Sigmoid colon (tissue), 7 donors: ENCODE measurements around the gene ELMO1. TPM values are rescaled to one million over a fixed set of nuclear protein-coding genes. Genes with fewer than 3 reads are reported as not detected.

Experiments
- DNase-seq: peaks from one replicate; pipeline ENCODE4 v3.0.0-alpha.2; 2019
- H3K27ac ChIP-seq, 4 donors: fragments of 200-600 bp; sonication (generic); one replicate each; pipeline ENCODE4 v1.5.1; 2016 to 2019; ENCODE audit warnings: mild to moderate bottlenecking in 1 of 4
- H3K27me3 ChIP-seq, 3 donors: fragments of 200-600 bp; sonication (generic); one replicate each; pipeline ENCODE4 v1.5.1; 2019; ENCODE audit warnings: mild to moderate bottlenecking in 1 of 3
- H3K36me3 ChIP-seq, 4 donors: fragments of 200-600 bp; sonication (generic); one replicate each; pipeline ENCODE4 v1.5.1; 2016 to 2019
- H3K4me1 ChIP-seq, 4 donors: fragments of 200-600 bp; sonication (generic); one replicate each; pipeline ENCODE4 v1.5.1; 2017 to 2019
- H3K4me3 ChIP-seq, 4 donors: fragments of 200-600 bp; sonication (generic); one replicate each; pipeline ENCODE4 v1.5.1; 2017 to 2019; ENCODE audit warnings: mild to moderate bottlenecking in 2 of 4, moderate library complexity in 1 of 4
- H3K9me3 ChIP-seq, 4 donors: fragments of 200-600 bp in 3 of 4; sonication (generic) in 3 of 4; one replicate each; pipeline versions ENCODE4 v1.5.1 to v1.6.1; 2013 to 2019
- CTCF ChIP-seq, 4 experiments: fragments of 450-650 bp in 3 of 4; fragments of 200-600 bp in 1 of 4; IDR thresholded peaks; one replicate each; pipeline ENCODE4 v1.5.1; 2016 to 2019; ENCODE audit warnings: antibody characterized with exemption in 4 of 4, mild to moderate bottlenecking in 3 of 4, moderate library complexity in 2 of 4
- EP300 ChIP-seq, 4 donors: sonication (generic); formaldehyde crosslinking; IDR thresholded peaks; one replicate each; pipeline ENCODE4 v1.6.1; 2017; ENCODE audit warnings: antibody characterized with exemption in 4 of 4
- POLR2A ChIP-seq, 2 donors: fragments of 450-650 bp; IDR thresholded peaks; one replicate each; pipeline ENCODE4 v1.6.1; 2016; ENCODE audit warnings: antibody characterized with exemption in 2 of 2, mild to moderate bottlenecking in 2 of 2, moderate library complexity in 2 of 2
- POLR2AphosphoS5 ChIP-seq, 4 donors: sonication (generic); formaldehyde crosslinking; IDR thresholded peaks; one replicate each; pipeline ENCODE4 v1.6.1; 2017; ENCODE audit warnings: antibody characterized with exemption in 4 of 4
- WGBS, 2 donors: extraction: QIAGEN DNeasy Blood & Tissue Kit; methylation state at CpG; one replicate each; pipeline ENCODE4 v1.1.7; 2013; 5-methylcytosine and 5-hydroxymethylcytosine counted together
- intact Hi-C: fragments of 100-400 bp; cut with DNase I; formaldehyde crosslinking; loops from one replicate; pipeline ENCODE4 v1.15.1; 2023
- polyA plus RNA-seq, 3 donors: library from polyadenylated mRNA; stranded (reverse); fragments of 200-250 nt; gene quantifications; one replicate each; pipeline ENCODE4 v1.2.3, GENCODE V29; 2013
- total RNA-seq, 4 donors: library from RNA; depleted of rRNA; stranded (reverse); fragments of >200 nt; gene quantifications; one replicate each; pipeline ENCODE4 v1.1.0, GENCODE V29; 2016
- donor health status: healthy with polysubstance abuse.
- donor health status: Bipolar disorder and iron deficiency.
- donor health status: healthy.

The ELMO1 gene
- total and polyA plus RNA-seq, 7 donors = 2.3 to 63.1 (median 33.9) TPM

- Histone ChIP-seq H3K27ac (peak overlapping the region in 3 of 4 donors; percentile 19 to 56 (median 39)), H3K36me3 (no peaks in the 10 kb centered on the region), H3K9me3 (no peaks in the 10 kb centered on the region), H3K4me3 (no peak overlapping the region), H3K27me3 (peaks cover 0 to 19% (median 0%) of the 10 kb centered on the region in 3 donors), H3K4me1 (no peaks in the 10 kb centered on the region)
- TF ChIP-seq EP300 (IDR thresholded peaks at IDR 0.05) (no peak), POLR2A (IDR thresholded peaks at IDR 0.05) (no peak), CTCF (IDR thresholded peaks at IDR 0.05) (no peak), POLR2AphosphoS5 (IDR thresholded peaks at IDR 0.05) (no peak)
- no peak for DNase-seq
- WGBS, 2 donors = 68 to 70% methylated on average over 3 of the region's 3 CpGs
- intact Hi-C loops = loop anchor here (10.0 kb wide), 1 partner anchor 157 kb away; no protein-coding TSS in a partner anchor
Observed at GRCh38 chr7:37441816-37442215, 6.8 kb downstream of the ELMO1 start.

GRCh38 chr7:37441386-37441760, 7.3 kb downstream of the ELMO1 start:
- H3K4me1 ChIP-seq = no peaks in the 10 kb centered on the region
- peaks cover 0 to 14% (median 0%) of the 10 kb centered on the region in 3 donors for H3K27me3 ChIP-seq
- 58 to 64% methylated on average over 3 of the region's 3 CpGs for WGBS, 2 donors
- intact Hi-C loops = loop anchor here (10.0 kb wide), 1 partner anchor 157 kb away; no protein-coding TSS in a partner anchor
- TF ChIP-seq POLR2A (IDR thresholded peaks at IDR 0.05) (no peak), EP300 (IDR thresholded peaks at IDR 0.05) (no peak), POLR2AphosphoS5 (IDR thresholded peaks at IDR 0.05) (no peak), CTCF (IDR thresholded peaks at IDR 0.05) (no peak)
- H3K27ac ChIP-seq = peak overlapping the region in 3 of 4 donors; percentile 19 to 56 (median 39)
- no peaks in the 10 kb centered on the region for H3K36me3 ChIP-seq
- DNase-seq = no peak
- H3K9me3 ChIP-seq = no peaks in the 10 kb centered on the region
- no peak overlapping the region for H3K4me3 ChIP-seq

- H3K27me3 ChIP-seq = peaks cover 0 to 9% (median 0%) of the 10 kb centered on the region in 3 donors
Observed at GRCh38 chr7:37440738-37441385, 7.8 kb downstream of the ELMO1 start.

GRCh38 chr7:37439653-37440026, 9.0 kb downstream of the ELMO1 start:
- WGBS, 2 donors = 61 to 73% methylated on average over 1 of the region's 1 CpG
- no peak for DNase-seq
- Histone ChIP-seq H3K36me3 (no peaks in the 10 kb centered on the region), H3K27me3 (no peaks in the 10 kb centered on the region), H3K27ac (peak overlapping the region in 1 of 4 donors; percentile 56), H3K4me1 (no peaks in the 10 kb centered on the region), H3K9me3 (no peaks in the 10 kb centered on the region), H3K4me3 (no peak overlapping the region)
- intact Hi-C loops = loop anchor here (10.0 kb wide), 1 partner anchor 155 kb away; no protein-coding TSS in a partner anchor
- TF ChIP-seq EP300 (IDR thresholded peaks at IDR 0.05) (no peak), CTCF (IDR thresholded peaks at IDR 0.05) (no peak), POLR2AphosphoS5 (IDR thresholded peaks at IDR 0.05) (no peak), POLR2A (IDR thresholded peaks at IDR 0.05) (no peak)

More at GRCh38 chr7:37440738-37441385, 7.8 kb downstream of the ELMO1 start:
- Histone ChIP-seq H3K4me1 (no peaks in the 10 kb centered on the region), H3K4me3 (no peak overlapping the region), H3K9me3 (no peaks in the 10 kb centered on the region), H3K27ac (peak overlapping the region; percentile 19 to 56 (median 32)), H3K36me3 (no peaks in the 10 kb centered on the region)
- DNase-seq = no peak
- TF ChIP-seq EP300 (IDR thresholded peaks at IDR 0.05) (no peak), POLR2A (IDR thresholded peaks at IDR 0.05) (no peak), CTCF (IDR thresholded peaks at IDR 0.05) (no peak), POLR2AphosphoS5 (IDR thresholded peaks at IDR 0.05) (no peak)
- 57 to 70% methylated on average over 8 of the region's 8 CpGs for WGBS, 2 donors
- intact Hi-C loops = loop anchor here (10.0 kb wide), 1 partner anchor 156 kb away; no protein-coding TSS in a partner anchor
